Endothelial cell of umbilical vein (primary cell): ENCODE data around the gene ACTG1. TPM values are rescaled to one million over a fixed set of nuclear protein-coding genes. Genes with fewer than 3 reads are reported as not detected.

ENCODE experiments used
- BruUV-seq: library from RNA; stranded (reverse); fragments of 400-500 nt; replicated peaks from 2 replicates; lab custom pipeline; 2021; lab: Mats Ljungman, UMichigan
- CTCF ChIA-PET: fragments of 300-600, 350-600 bp; sonication (Branson Sonifier 250); formaldehyde crosslinking; loops from one replicate; lab custom pipeline; 2021; ENCODE audit warnings: antibody characterized with exemption, inconsistent platforms; lab: Charles Lee
- POLR2A ChIA-PET: fragments of 300-600, 350-600 bp; sonication (Branson Sonifier 250); formaldehyde crosslinking; loops from one replicate; lab custom pipeline; 2021; ENCODE audit warnings: antibody characterized with exemption, inconsistent platforms; lab: Charles Lee
- DNase-seq: peaks from one replicate; pipeline ENCODE4 v3.0.0-alpha.2; 2011; ENCODE audit warnings: low read depth, low spot score
- FAIRE-seq: peaks from 2 replicates; lab custom pipeline; 2011; peaks lifted over from hg19 to GRCh38; lab: Jason Lieb, UNC
- H2AFZ ChIP-seq: 2 replicates; pipeline ENCODE4 v1.6.0; 2012; ENCODE audit warnings: low read depth, low read length, control low read depth, inconsistent platforms
- H3K27ac ChIP-seq: 2 replicates; pipeline ENCODE4 v1.5.1; 2011; ENCODE audit warnings: low read depth, mild to moderate bottlenecking, control low read depth, low read length, moderate library complexity; ENCODE audit not compliant: insufficient read depth
- H3K27me3 ChIP-seq, 2 experiments: 2 replicates each; pipeline versions ENCODE4 v1.6.0 to v1.6.1; 2011; ENCODE audit warnings: low read length in 2 of 2, mixed read lengths in 1 of 2; ENCODE audit not compliant: control insufficient read depth in 2 of 2, insufficient read depth in 2 of 2
- H3K36me3 ChIP-seq, 2 experiments: 2 replicates in 1 of 2; 3 replicates in 1 of 2; pipeline ENCODE4 v1.5.1; 2011; ENCODE audit warnings: low read length in 2 of 2, mild to moderate bottlenecking in 1 of 2, moderate library complexity in 1 of 2; ENCODE audit not compliant: control insufficient read depth in 2 of 2, insufficient read depth in 2 of 2; ENCODE audit errors: extremely low read depth in 1 of 2
- H3K4me1 ChIP-seq: 3 replicates; pipeline ENCODE4 v1.5.1; 2011; ENCODE audit warnings: mild to moderate bottlenecking, low read length; ENCODE audit not compliant: control insufficient read depth, insufficient read depth; ENCODE audit errors: extremely low read depth
- H3K4me2 ChIP-seq: 2 replicates; pipeline ENCODE4 v1.6.1; 2011; ENCODE audit warnings: low read length, control low read depth, mixed read lengths; ENCODE audit not compliant: insufficient read depth
- H3K4me3 ChIP-seq, 3 experiments: fragments of 200-600 bp in 1 of 3; sonication (generic), shearing (Covaris generic) in 1 of 3; replicated peaks in 1 of 3; 2 replicates each; pipeline ENCODE4 v1.5.1; 2011 to 2016; ENCODE audit warnings: control low read depth in 3 of 3, low read length in 3 of 3, mild to moderate bottlenecking in 2 of 3, inconsistent platforms in 1 of 3, low read depth in 1 of 3, moderate library complexity in 1 of 3; ENCODE audit not compliant: insufficient read depth in 1 of 3
- H3K79me2 ChIP-seq: 2 replicates; pipeline ENCODE4 v1.6.0; 2012; ENCODE audit warnings: low read length, inconsistent platforms; ENCODE audit not compliant: control insufficient read depth, insufficient read depth
- H3K9ac ChIP-seq: replicated peaks from 2 replicates; pipeline ENCODE3; 2011; ENCODE audit warnings: low read length, control low read depth; ENCODE audit not compliant: insufficient read depth; ENCODE audit errors: extremely low read depth
- H3K9me1 ChIP-seq: replicated peaks from 3 replicates; pipeline ENCODE4 v1.6.0; 2011; ENCODE audit warnings: mild to moderate bottlenecking, low read length; ENCODE audit not compliant: control insufficient read depth, insufficient read depth; ENCODE audit errors: extremely low read depth
- H3K9me3 ChIP-seq: replicated peaks from 2 replicates; pipeline ENCODE4 v1.5.1; 2012; ENCODE audit warnings: low read length, inconsistent platforms; ENCODE audit not compliant: control insufficient read depth, insufficient read depth
- H4K20me1 ChIP-seq: replicated peaks from 2 replicates; pipeline ENCODE3; 2011; ENCODE audit warnings: mild to moderate bottlenecking, low read length; ENCODE audit not compliant: control insufficient read depth, insufficient read depth; ENCODE audit errors: extremely low read depth
- CTCF ChIP-seq, 2 donors: IDR thresholded peaks; 1 replicate in 1 of 2; 2 replicates in 1 of 2; pipeline ENCODE4 v1.5.1; 2011; ENCODE audit warnings: low read length in 2 of 2, mild to moderate bottlenecking in 2 of 2, moderate library complexity in 2 of 2, control low read depth in 1 of 2, inconsistent platforms in 1 of 2, low read depth in 1 of 2; ENCODE audit not compliant: insufficient read depth in 1 of 2; ENCODE audit errors: extremely low read depth in 1 of 2
- dilution Hi-C: fragments of 300-500 bp; cut with MboI; formaldehyde crosslinking; loops from one replicate; pipeline ENCODE4 v1.15.0; 2019; ENCODE audit warnings: low sequenced_read_pairs; ENCODE audit not compliant: extremely low pct_ligation_motif_present
- intact Hi-C: fragments of 100-400 bp; cut with micrococcal nuclease; formaldehyde crosslinking; loops from one replicate; pipeline ENCODE4 v1.10.0; 2022
- polyA plus RNA-seq, 4 experiments: library from polyadenylated mRNA; depleted of rRNA in 3 of 4; stranded (reverse) in 3 of 4; unstranded in 1 of 4; fragments of >200 nt; gene quantifications; 2 replicates each; pipeline versions ENCODE4 v1.2.1 to v1.2.3, GENCODE V29; 2011 to 2012; ENCODE audit warnings: missing spikeins in 1 of 4
- total RNA-seq: library from RNA; stranded (reverse); gene quantifications from 2 replicates; pipeline ENCODE4 v1.2.3, GENCODE V29; 2021

The ACTG1 gene
- total and polyA plus RNA-seq, 2 donors (not counting 3 experiments of a cell fraction or from before 2014, with no cell fraction given) = 6,127 to 10,663 TPM

- no peaks in the 10 kb centered on the region for H3K36me3 ChIP-seq
- POLR2A ChIA-PET = no interaction called here
- dilution Hi-C loops = no loop called here
These were observed 22.4 kb upstream of the ACTG1 start for GRCh38 chr17:81535007-81535328.

More at GRCh38 chr17:81535007-81535328, 22.4 kb upstream of the ACTG1 start:
- intact Hi-C loops = no loop called here
- no peaks in the 10 kb centered on the region for H3K9me3 ChIP-seq
- H2AFZ ChIP-seq = no peak overlapping the region
- no peak overlapping the region for H3K9ac ChIP-seq
- no peak overlapping the region for H3K4me2 ChIP-seq
- H3K27ac ChIP-seq = no peak overlapping the region
- no peaks in the 10 kb centered on the region for H3K79me2 ChIP-seq
- CTCF ChIA-PET = no interaction called here
- peaks cover 3% of the 10 kb centered on the region for H3K4me1 ChIP-seq
- FAIRE-seq = no peak
- no peaks in the 10 kb centered on the region for H3K9me1 ChIP-seq
- no peak for DNase-seq
- no TSS peak for BruUV-seq
- H3K27me3 ChIP-seq = peaks cover 5 to 18% of the 10 kb centered on the region in 2 experiments
- TF ChIP-seq CTCF (IDR thresholded peaks at IDR 0.05; ENCODE audit: extremely low read depth in 1 of 2, insufficient read depth in 1 of 2, low read depth in 1 of 2, low read length in 2 of 2) = no peak
- H3K4me3 ChIP-seq = no peak overlapping the region
- H4K20me1 ChIP-seq = no peaks in the 10 kb centered on the region
